ENCODE measurements around the gene SYNJ2.

DNA sequence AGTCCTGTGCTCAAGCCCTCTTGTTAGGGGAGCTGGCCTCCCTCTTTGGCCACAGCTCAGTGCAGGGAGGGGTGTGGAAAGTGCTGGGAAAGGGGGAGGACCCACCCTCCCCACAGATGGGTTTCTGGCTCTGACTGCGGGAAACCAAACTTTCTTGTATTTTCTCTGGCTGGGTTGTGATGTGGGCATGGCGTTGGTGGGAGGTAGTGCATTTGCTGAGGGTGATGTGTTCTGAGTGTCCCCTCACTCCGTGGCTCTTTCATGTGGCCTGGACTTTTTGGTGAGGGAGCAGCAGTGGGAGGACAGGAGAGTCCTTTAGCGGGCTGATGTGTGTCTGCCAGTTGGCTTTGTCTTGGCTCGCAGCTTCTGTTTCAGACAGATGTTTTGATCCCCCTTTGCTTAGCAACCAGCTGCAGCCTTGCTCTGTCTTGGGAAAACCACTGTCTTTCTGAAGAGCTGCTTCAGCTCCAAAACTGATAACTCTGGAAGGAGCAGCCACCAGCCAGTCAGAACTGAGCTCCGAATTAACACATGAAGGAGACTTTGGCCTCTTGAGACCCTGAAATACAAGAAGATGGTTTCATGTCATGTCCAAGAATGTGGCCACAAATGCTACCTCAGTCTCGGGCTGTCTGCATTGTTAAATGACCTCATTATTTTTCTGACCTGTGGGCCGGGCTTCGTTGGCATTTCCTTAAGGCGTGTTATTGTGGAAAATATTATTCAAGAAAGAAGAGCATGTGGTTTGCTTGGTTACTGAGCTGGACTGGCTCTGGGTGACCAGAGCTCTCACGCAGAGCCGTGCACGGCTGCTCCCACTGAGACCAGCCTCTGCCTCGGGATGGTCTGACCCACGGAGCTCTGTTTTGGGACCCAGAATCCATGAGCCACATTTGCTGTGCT, 21.5 kb downstream of the SYNJ2 start:
- TF ChIP-seq CTCF (IDR thresholded peaks at IDR 0.05; ENCODE audit: borderline replicate concordance, extremely low read depth, low read length, poor library complexity, severe bottlenecking) (no peak), EZH2 (IDR thresholded peaks at IDR 0.05; ENCODE audit: borderline replicate concordance, low read depth, low read length, severe bottlenecking) (no peak)
